Central memory CD8-positive, alpha-beta T cell (primary cell): ENCODE results near the gene WDR87.

Experiments
- ATAC-seq: fragments of 150-1000 bp; cut with Tn5 transposase; replicated peaks from 2 replicates; pipeline ENCODE4 v1.10.0; 2022; ENCODE audit warnings: mild to moderate bottlenecking, moderate FRiP score, moderate number of reproducible peaks; ENCODE audit not compliant: poor library complexity, severe bottlenecking; ENCODE audit errors: extremely low read depth
- DNase-seq, 2 donors: peaks; one replicate each; pipeline ENCODE4 v3.0.0; 2021; ENCODE audit warnings: low spot score in 2 of 2
- H3K27ac Mint-ChIP-seq: one replicate; pipeline ENCODE4 v1.8.0; 2022; ENCODE audit warnings: low read depth, mild to moderate bottlenecking, moderate library complexity, mixed read lengths
- H3K27me3 Mint-ChIP-seq: one replicate; pipeline ENCODE4 v1.8.0; 2022; ENCODE audit warnings: mixed read lengths
- H3K36me3 Mint-ChIP-seq: one replicate; pipeline ENCODE4 v1.8.0; 2022; ENCODE audit warnings: mild to moderate bottlenecking, moderate library complexity, mixed read lengths; ENCODE audit not compliant: insufficient read depth
- H3K4me1 Mint-ChIP-seq: one replicate; pipeline ENCODE4 v1.8.0; 2022; ENCODE audit warnings: mixed read lengths
- H3K4me3 Mint-ChIP-seq: one replicate; pipeline ENCODE4 v1.8.0; 2022; ENCODE audit warnings: mild to moderate bottlenecking, moderate library complexity, mixed read lengths
- H3K9me3 Mint-ChIP-seq: one replicate; pipeline ENCODE4 v1.8.0; 2022; ENCODE audit warnings: mixed read lengths

WDR87 gene

GRCh38 chr19:37845932-37846331 is 60.5 kb downstream of the WDR87 start:
- Mint-ChIP-seq H3K4me3 (no peak overlapping the region), H3K36me3 (no peaks in the 10 kb centered on the region), H3K27ac (no peak overlapping the region), H3K4me1 (no peaks in the 10 kb centered on the region), H3K9me3 (peaks cover 5% of the 10 kb centered on the region), H3K27me3 (peaks cover 22% of the 10 kb centered on the region)
- no peak for ATAC-seq
- no peak for DNase-seq
